GM12878 (cell line): Measurements from ENCODE around the gene MAD1L1. TPM values are rescaled to one million over a fixed set of nuclear protein-coding genes. Genes with fewer than 3 reads are reported as not detected.

ENCODE experiments used
- ATAC-seq: fragments of 200-7000 bp; cut with Tn5 transposase; 3 replicates; pipeline ENCODE4 v1.9.1; 2020; ENCODE audit warnings: mild to moderate bottlenecking, moderate library complexity
- BruUV-seq: library from RNA; stranded (reverse); fragments of 400-500 nt; replicated peaks from 2 replicates; lab custom pipeline; 2021; lab: Mats Ljungman, UMichigan
- CTCF ChIA-PET: fragments of 300-600 bp; sonication (Branson Sonifier 250); formaldehyde crosslinking; extraction: SDS; loops from one replicate; lab custom pipeline; 2021; ENCODE audit warnings: inconsistent platforms; lab: Yijun Ruan, JAX
- POLR2A ChIA-PET: fragments of 350-600 bp; formaldehyde crosslinking; extraction: SDS; loops from one replicate; lab custom pipeline; 2021; ENCODE audit warnings: inconsistent platforms; lab: Charles Lee
- RAD21 ChIA-PET: fragments of 300-600 bp; sonication (Branson Sonifier 250); formaldehyde crosslinking; loops from one replicate; lab custom pipeline; 2023; ENCODE audit warnings: antibody characterized with exemption; ENCODE audit not compliant: unreplicated experiment; lab: Charles Lee
- SMC1A ChIA-PET: fragments of 300-600 bp; sonication (Branson Sonifier 250); formaldehyde crosslinking; loops from one replicate; lab custom pipeline; 2023; ENCODE audit not compliant: unreplicated experiment, uncharacterized antibody; lab: Charles Lee
- DNase-seq: peaks from one replicate; pipeline ENCODE4 v3.0.0-alpha.2; 2011; ENCODE audit warnings: low read depth, low spot score
- FAIRE-seq: peaks from 3 replicates; lab custom pipeline; 2011; peaks lifted over from hg19 to GRCh38; lab: Jason Lieb, UNC
- H2AFZ ChIP-seq: 2 replicates; pipeline ENCODE4 v1.6.0; 2011; ENCODE audit warnings: low read depth, low read length, control low read depth; ENCODE audit not compliant: control insufficient read depth
- H3K27ac ChIP-seq: 2 replicates; pipeline ENCODE4 v1.5.1; 2011; ENCODE audit warnings: control low read depth; ENCODE audit not compliant: control insufficient read depth, insufficient read depth
- H3K27me3 ChIP-seq, 2 experiments: replicated peaks in 1 of 2; 2 replicates each; pipeline versions ENCODE4 v1.6.0 to v1.6.1; 2011; ENCODE audit warnings: low read length in 1 of 2; ENCODE audit not compliant: control insufficient read depth in 2 of 2, insufficient read depth in 2 of 2
- H3K36me3 ChIP-seq, 2 experiments: 2 replicates each; pipeline ENCODE4 v1.5.1; 2011; ENCODE audit warnings: low read length in 1 of 2; ENCODE audit not compliant: control insufficient read depth in 2 of 2, insufficient read depth in 2 of 2
- H3K4me1 ChIP-seq: 2 replicates; pipeline ENCODE4 v1.6.1; 2011; ENCODE audit warnings: mild to moderate bottlenecking, low read length, moderate library complexity, mixed read lengths; ENCODE audit not compliant: control insufficient read depth, insufficient read depth
- H3K4me2 ChIP-seq: 2 replicates; pipeline ENCODE4 v1.6.0; 2011; ENCODE audit warnings: control low read depth; ENCODE audit not compliant: control insufficient read depth, insufficient read depth
- H3K4me3 ChIP-seq: fragments of 200-600 bp; sonication (generic); 2 replicates; pipeline ENCODE4 v1.5.1; 2016
- H3K79me2 ChIP-seq: 2 replicates; pipeline ENCODE4 v1.6.0; 2011; ENCODE audit warnings: low read length; ENCODE audit not compliant: control insufficient read depth, insufficient read depth
- H3K9ac ChIP-seq: 2 replicates; pipeline ENCODE4 v1.8.0; 2011; ENCODE audit warnings: low read length, control low read depth, mixed read lengths; ENCODE audit not compliant: control insufficient read depth, insufficient read depth
- H3K9me3 ChIP-seq: replicated peaks from 3 replicates; pipeline ENCODE4 v1.5.1; 2011; ENCODE audit warnings: mild to moderate bottlenecking, low read length; ENCODE audit not compliant: control insufficient read depth, insufficient read depth
- H4K20me1 ChIP-seq: 2 replicates; pipeline ENCODE4 v1.6.0; 2011; ENCODE audit not compliant: control insufficient read depth, insufficient read depth
- ATF3 ChIP-seq: IDR thresholded peaks from 2 replicates; pipeline ENCODE4 v1.6.1; 2011; ENCODE audit warnings: low read depth, mild to moderate bottlenecking, low read length, moderate library complexity, borderline replicate concordance; ENCODE audit errors: extremely low read depth
- CEBPZ ChIP-seq: fragments of 150-350 bp; IDR thresholded peaks from 2 replicates; pipeline ENCODE4 v1.6.1; 2016; ENCODE audit warnings: low read depth, low read length
- FOXK2 ChIP-seq: fragments of 450-650 bp; IDR thresholded peaks from 2 replicates; pipeline ENCODE4 v1.6.1; 2017; ENCODE audit warnings: mild to moderate bottlenecking, moderate library complexity
- HCFC1 ChIP-seq: fragments of 150-350 bp; IDR thresholded peaks from 2 replicates; pipeline ENCODE4 v1.6.1; 2014; ENCODE audit warnings: low read length
- LARP7 ChIP-seq: fragments of 450-650 bp; IDR thresholded peaks from 2 replicates; pipeline ENCODE4 v1.6.1; 2017; ENCODE audit warnings: mild to moderate bottlenecking
- NKRF ChIP-seq: fragments of 450-650 bp; conservative IDR thresholded peaks from 2 replicates; pipeline ENCODE4 v1.6.1; 2017; ENCODE audit warnings: mild to moderate bottlenecking, moderate library complexity
- RFX5 ChIP-seq: IDR thresholded peaks from 2 replicates; pipeline ENCODE4 v1.6.1; 2011; ENCODE audit warnings: low read depth, low read length, improper control_type of control experiment
- ZBTB40 ChIP-seq: fragments of 450-650 bp; IDR thresholded peaks from 2 replicates; pipeline ENCODE4 v1.6.1; 2016; ENCODE audit warnings: mild to moderate bottlenecking, moderate library complexity, borderline replicate concordance
- ZNF622 ChIP-seq: fragments of 450-650 bp; IDR thresholded peaks from 2 replicates; pipeline ENCODE4 v1.6.1; 2017; ENCODE audit warnings: mild to moderate bottlenecking, inconsistent platforms
- ZZZ3 ChIP-seq: IDR thresholded peaks from 2 replicates; pipeline ENCODE4 v1.6.1; 2011; ENCODE audit warnings: low read depth; ENCODE audit not compliant: control insufficient read depth, insufficient read length
- WGBS: methylation state at CpG from one replicate; pipeline ENCODE4 v1.1.6; 2016; ENCODE audit warnings: low lambda C conversion rate; ENCODE audit not compliant: insufficient replicate concordance, insufficient coverage; ENCODE audit errors: missing lambda C conversion rate; 5-methylcytosine and 5-hydroxymethylcytosine counted together
- in situ Hi-C: fragments of 300-500 bp; cut with MboI; formaldehyde crosslinking; loops from 9 replicates; pipeline ENCODE4 v1.14.3; 2018; ENCODE audit warnings: mixed read lengths
- intact Hi-C: fragments of 100-400 bp; cut with micrococcal nuclease; formaldehyde crosslinking; loops from one replicate; pipeline ENCODE4 v1.14.2; 2022; ENCODE audit not compliant: unreplicated experiment
- polyA plus RNA-seq, 11 experiments: library from polyadenylated mRNA; depleted of rRNA in 4 of 11; unstranded in 6 of 11; stranded (reverse) in 5 of 11; fragments of >200 nt; fragmentation: Nextera tagmentation in 4 of 11; fragmentation: Illumina TruSeq in 1 of 11; extraction: Ambion mirVana in 4 of 11; extraction: Trizol in 1 of 11; gene quantifications; 1 replicate in 1 of 11; 2 replicates in 10 of 11; pipeline versions ENCODE4 v1.2.1 to v1.2.3, GENCODE V29; 2011 to 2016; ENCODE audit warnings: inconsistent platforms in 2 of 11, missing spikeins in 2 of 11, low read depth in 1 of 11
- total RNA-seq, 4 experiments: library from RNA; depleted of rRNA in 3 of 4; stranded (reverse); fragments of >200 nt in 3 of 4; fragmentation: Illumina TruSeq in 1 of 4; extraction: Trizol in 1 of 4; gene quantifications; 2 replicates each; pipeline versions ENCODE4 v1.2.1 to v1.2.3, GENCODE V29; 2013 to 2021

MAD1L1 gene
- total and polyA plus RNA-seq, 10 of the 15 experiments (the other 5 are each of a cell fraction or from before 2014, with no cell fraction given): 2.2 to 76.8 (median 38.3) TPM

GRCh38 chr7:1819259-1819841 is 413.4 kb downstream of the MAD1L1 start (continued):
- TF ChIP-seq ZBTB40: no peak

GRCh38 chr7:1818575-1819258 is 414.0 kb downstream of the MAD1L1 start:
- Histone ChIP-seq H3K9me3 (no peaks in the 10 kb centered on the region), H3K4me2 (no peak overlapping the region), H3K27ac (no peak overlapping the region), H2AFZ (no peak overlapping the region), H3K36me3 (peaks cover 0 to 4% of the 10 kb centered on the region in 2 experiments; a peak in 2 of 4 replicates), H3K4me1 (no peaks in the 10 kb centered on the region), H3K27me3 (no peaks in the 10 kb centered on the region), H3K9ac (no peak overlapping the region), H4K20me1 (no peaks in the 10 kb centered on the region), H3K4me3 (no peak overlapping the region), H3K79me2 (no peaks in the 10 kb centered on the region)
- POLR2A ChIA-PET: no interaction called here
- RAD21 ChIA-PET: no interaction called here
- ATAC-seq (no peak), FAIRE-seq (no peak), DNase-seq (no peak)
- in situ Hi-C loops (no loop called here), intact Hi-C loops (loop anchor here (10.0 kb wide), 1 partner anchor 386 kb away; no protein-coding TSS in a partner anchor)
- SMC1A ChIA-PET: no interaction called here
- WGBS: 99% methylated on average over 9 of the region's 28 CpGs
- no TSS peak for BruUV-seq
- CTCF ChIA-PET: no interaction called here
- TF ChIP-seq ZNF622 (no peak), RFX5 (no peak), LARP7 (no peak), CEBPZ (no peak), NKRF (no peak), ZZZ3 (no peak), ATF3 (no peak), FOXK2 (no peak), HCFC1 (no peak)
